HG03342 (cell line): Measurements from ENCODE around the gene DIDO1.

Source experiments
- ATAC-seq: cut with Tn5 transposase; IDR thresholded peaks from one replicate; pipeline ENCODE4 v1.9.1; 2021; ENCODE audit warnings: mild to moderate bottlenecking, moderate library complexity; ENCODE audit not compliant: unreplicated experiment

The DIDO1 gene

GRCh38 chr20:62913043-62913630, 13.2 kb downstream of the DIDO1 start:
- ATAC-seq = no peak

GRCh38 chr20:62911701-62912280, 14.5 kb downstream of the DIDO1 start:
- no peak for ATAC-seq

GRCh38 chr20:62910777-62911497, 15.4 kb downstream of the DIDO1 start:
- no peak for ATAC-seq

GRCh38 chr20:62910217-62910766, 16.0 kb downstream of the DIDO1 start:
- ATAC-seq = no peak

- no peak for ATAC-seq
Measured at GRCh38 chr20:62908971-62909791, 17.1 kb downstream of the DIDO1 start.

GRCh38 chr20:62907384-62908317, 18.7 kb downstream of the DIDO1 start:
- no peak for ATAC-seq

GRCh38 chr20:62906647-62907375, 19.5 kb downstream of the DIDO1 start:
- no peak for ATAC-seq

- ATAC-seq = no peak
Measured at GRCh38 chr20:62906209-62906608, 20.1 kb downstream of the DIDO1 start.

- no peak for ATAC-seq
Measured at GRCh38 chr20:62905536-62906117, 20.7 kb downstream of the DIDO1 start.

GRCh38 chr20:62902926-62903615, 23.2 kb downstream of the DIDO1 start:
- no peak for ATAC-seq

- ATAC-seq = no peak
Measured at GRCh38 chr20:62901891-62902290, 24.4 kb downstream of the DIDO1 start.

- peak; percentile 24 for ATAC-seq
Measured at GRCh38 chr20:62900692-62901584, 25.4 kb downstream of the DIDO1 start.

GRCh38 chr20:62900052-62900691, 26.1 kb downstream of the DIDO1 start:
- ATAC-seq = peak; percentile 73

GRCh38 chr20:62899633-62900051, 26.7 kb downstream of the DIDO1 start:
- no peak for ATAC-seq

- ATAC-seq = no peak
Measured at GRCh38 chr20:62898970-62899632, 27.2 kb downstream of the DIDO1 start.
